GF-D8 (cell line): Measurements from ENCODE around the gene RFX2.
A peak's percentile ranks its signal among the peaks of the same experiment; 100 is the strongest.
"Not testable (repeated sequence)": the region's sequence is repeated elsewhere in the genome, so short reads cannot be mapped to it uniquely, and the experiment has no call there.

ENCODE experiments used
- DNase-seq: peaks from one replicate; lab custom pipeline; 2025; lab: John Stamatoyannopoulos, UW

Gene RFX2

DNA sequence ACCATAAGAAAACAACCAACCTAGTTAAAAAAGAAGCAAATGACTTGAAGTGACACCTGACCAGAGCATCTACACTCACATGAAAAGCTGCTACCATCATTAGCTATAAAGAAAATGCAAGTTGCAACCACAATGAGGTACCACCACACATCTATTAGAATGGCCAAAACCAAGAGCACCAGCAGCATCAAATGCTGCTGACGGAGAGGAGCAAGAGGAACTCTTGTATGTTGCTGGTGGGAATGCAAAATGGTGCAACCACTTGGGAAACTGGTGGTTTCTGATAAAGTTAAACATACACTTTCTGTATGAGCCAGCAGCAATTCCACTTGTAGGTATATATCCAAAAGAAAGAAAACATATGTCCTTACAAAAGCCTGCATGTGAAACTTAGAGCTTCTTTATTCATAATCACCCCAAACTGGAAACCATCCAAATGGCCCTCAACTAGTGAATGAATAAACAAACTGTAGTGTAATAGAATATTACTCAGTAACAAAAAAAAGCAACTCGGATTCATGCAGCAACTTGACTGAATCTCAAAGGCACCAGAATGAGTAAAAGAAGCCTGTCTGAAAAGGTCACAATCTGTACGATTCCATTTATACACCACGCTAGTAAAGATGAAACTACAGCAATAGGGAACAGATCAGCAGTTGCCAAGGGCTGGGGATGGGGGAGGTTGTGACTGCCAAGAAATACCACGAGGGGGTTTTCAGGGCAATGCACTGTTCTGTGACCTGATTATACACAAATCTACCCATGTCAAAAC lies 71.5 kb downstream of the RFX2 start:
- DNase-seq, result no peak

DNA sequence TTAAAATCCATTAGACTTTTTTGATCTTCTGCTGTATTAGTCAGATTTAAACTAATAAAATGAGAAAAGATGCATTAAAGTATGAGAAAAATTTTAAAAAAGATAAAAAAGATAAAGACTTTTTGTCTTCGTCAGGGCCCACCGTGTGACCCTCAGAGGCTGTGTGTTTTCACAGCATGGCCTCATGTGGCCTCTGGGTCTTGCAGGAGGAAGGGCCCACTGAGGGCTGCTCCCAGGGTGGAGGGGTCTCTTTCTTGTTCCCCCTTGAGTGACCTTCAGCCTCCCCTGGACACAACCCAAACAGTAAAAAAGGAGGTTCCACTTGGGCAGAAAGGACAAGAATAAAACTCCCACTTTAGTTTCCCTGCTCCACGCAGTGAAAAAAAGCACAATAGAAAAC lies 75.3 kb downstream of the RFX2 start:
- no peak for DNase-seq

DNA sequence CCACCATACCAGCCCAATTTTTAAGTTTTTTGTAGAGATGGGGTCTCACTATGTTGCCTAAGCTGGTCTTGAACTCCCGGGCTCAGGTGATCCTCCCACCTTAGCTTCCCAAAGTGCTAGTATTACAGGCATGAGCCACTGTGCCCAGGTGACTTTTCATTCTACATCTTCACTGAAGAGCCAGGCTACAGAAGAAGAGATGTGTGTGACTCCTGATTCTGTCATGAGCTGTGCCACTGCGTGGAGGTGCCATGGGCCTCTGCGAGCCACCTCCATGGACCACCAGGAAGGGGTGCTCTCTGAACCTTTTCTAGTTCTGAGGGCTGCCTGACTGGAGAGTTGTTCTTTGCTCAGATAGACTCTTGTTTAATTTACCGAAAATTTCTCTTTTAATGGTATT lies 75.8 kb downstream of the RFX2 start:
- no peak for DNase-seq

DNA sequence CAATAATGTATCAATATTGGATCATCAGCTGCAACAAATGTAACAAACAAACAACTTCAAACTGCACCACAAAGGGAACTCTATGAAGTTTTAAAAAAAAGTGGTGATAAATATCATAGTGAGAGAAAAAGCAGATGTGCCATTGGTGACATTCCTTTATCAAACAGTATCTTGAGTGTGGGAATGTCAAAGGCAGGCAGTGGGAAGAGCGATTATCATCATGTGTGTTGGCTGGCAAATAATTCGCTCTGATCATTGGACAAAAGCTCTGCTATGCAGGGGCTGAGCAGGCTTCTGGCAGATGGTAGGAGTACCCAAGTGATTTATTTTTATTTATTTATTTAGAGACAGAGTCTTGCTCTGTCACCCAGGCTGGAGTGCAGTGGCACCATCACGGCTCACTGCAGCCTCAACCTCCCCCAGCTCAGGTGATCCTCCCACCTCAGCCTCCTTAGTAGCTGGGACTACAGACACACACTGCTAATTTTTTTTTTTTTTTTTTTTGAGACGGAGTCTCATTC lies 76.5 kb downstream of the RFX2 start:
- no peak for DNase-seq

DNA sequence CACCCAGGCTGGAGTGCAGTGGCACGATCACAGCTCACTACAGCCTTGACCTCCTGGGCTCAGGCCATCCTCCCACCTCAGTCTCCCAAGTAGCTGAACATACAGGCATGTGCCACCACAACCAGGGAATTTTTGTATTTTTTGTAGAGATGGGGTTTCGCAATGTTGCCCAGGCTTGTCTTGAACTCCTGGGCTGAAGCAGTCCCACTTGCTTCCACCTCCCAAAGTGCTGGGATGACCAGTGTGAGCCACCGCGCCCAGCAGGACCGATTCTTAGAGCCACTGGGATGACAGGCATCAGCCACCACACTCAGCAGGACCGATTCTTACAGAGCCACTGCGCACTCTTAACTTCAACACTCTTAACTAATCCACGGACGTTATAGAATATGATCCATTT lies 77.5 kb downstream of the RFX2 start:
- no peak for DNase-seq

DNA sequence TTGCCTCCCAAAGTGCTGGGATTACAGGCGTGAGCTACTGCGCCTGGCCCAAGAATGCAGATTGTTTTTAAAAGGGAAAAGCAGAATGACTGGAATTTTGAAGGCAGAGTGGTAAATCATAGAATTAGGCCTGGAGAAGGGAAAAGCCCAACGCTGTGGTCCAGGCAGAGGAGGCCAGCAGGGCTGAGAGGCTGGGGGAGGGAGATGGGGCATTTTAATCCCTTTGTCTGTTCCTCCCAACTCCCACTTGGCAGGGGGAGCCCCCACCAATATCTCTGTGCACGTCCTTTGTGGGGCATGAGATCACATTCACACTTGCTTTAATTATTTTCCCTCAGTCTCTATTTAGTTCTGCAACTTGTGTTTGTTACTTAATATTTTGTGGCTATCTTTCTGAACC lies 77.9 kb downstream of the RFX2 start:
- DNase-seq, result no peak

DNA sequence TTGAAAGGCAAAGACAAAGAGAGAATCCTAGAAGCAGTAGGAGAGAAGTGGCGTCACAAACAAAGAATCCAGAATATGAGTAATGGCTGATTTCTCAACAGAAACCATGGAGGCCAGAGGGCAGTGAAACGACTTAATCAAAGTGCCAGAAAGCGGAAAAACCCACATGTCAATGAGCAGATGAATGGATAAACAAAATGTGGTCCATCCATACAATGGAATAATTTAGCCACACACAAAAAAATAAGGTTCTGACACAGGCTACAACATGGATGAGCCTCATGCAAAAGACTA lies 80.1 kb downstream of the RFX2 start:
- DNase-seq, result no peak

DNA sequence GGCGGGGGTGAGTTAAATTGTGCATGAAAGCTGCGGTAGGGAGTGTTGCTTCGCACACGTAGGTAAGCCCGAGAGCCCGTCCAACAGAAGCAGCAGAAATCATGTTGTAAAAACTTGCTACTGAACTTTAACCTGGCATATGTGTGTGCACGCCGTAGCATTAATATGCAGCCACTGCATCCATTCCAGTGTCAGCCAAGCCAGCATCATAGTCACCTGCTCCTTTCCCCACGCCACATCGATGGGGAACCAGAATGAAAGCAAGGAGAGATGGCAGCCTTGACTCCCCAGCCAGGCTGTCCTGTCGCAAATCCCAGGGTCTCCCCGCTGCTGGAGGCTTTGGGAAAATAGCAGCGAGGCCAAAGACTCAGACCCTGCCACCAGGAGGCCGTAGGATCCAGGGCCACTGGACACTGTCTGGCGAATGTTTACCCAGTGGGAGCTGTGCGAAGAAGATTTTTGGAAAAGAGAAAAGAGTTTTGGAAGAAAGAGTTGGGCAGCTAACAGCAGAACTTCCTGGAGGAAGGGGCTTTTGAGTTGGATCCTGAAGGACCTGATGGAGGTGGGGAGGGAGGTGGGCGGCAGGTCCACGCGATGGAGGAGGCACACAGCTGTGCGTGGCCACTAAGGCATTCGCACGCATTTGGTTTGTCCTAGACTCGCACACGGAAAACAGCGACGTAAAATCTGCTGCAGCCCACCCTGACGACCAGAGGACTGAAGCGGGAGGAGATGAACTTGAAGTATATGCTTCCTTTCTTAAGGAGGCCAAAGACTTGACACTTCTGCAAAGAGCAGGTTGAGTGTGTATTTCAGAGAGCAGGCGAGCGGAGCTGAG lies 83.7 kb downstream of the RFX2 start:
- no peak for DNase-seq

DNA sequence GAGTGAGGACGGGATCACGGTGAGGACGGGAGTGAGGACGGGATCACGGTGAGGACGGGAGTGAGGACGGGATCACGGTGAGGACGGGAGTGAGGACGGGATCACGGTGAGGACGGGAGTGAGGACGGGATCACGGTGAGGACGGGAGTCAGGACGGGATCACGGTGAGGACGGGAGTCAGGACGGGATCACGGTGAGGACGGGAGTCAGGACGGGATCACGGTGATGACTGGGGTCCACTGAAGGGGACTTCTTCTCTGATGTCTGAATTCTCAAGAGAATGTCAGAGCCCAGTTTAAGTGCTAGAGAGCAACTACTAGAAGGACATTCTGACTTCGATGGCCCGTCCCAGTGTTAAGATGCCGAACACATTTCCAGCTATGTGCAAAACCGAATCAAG lies 85.5 kb downstream of the RFX2 start:
- not testable (repeated sequence) for DNase-seq

DNA sequence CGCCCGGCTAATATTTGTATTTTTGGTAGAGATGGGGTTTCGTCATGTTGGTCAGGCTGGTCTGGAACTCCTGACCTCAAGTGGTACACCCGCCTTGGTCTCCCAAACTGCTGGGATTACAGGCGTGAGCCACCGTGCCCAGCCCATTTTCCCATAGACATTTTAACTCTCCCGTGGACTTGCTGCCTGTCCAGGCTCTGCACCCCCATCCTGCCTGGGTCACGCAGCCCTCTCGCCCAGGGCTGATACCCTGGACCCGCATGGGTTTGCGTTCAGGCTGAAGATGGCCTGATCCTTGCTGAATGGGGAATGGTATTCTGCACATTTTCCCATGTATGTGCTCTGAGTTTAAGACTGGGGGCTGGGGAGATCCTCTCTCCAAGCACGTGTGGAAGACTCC lies 86.4 kb downstream of the RFX2 start:
- DNase-seq, result no peak

DNA sequence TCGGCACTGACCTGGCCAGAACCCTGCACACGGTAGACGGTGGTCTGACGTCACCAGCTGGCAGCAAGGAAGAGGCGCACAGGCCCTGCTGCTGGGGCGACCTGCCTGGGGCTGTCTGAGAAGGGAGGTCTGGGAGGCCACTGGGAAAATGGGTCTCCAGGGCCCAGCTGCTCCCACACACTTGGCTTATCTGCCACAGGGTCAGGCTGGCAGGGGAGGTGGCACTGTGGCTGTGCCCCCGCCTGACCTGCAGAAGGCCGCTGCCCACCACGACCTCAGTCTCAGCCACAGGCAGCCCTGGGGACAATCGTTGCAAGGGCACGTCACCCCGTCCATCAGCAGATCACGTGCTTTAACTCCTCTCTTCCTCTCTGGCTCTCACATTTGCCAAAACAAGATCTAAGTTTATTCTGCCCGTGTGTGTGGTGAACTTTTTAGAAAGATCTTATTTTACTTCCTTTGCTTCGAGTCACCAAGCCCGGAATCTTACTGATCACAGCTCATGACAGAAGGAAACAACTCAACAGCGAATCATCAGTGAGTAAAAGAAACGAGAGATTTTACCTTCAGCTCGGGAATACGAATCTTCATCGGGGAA lies 87.1 kb downstream of the RFX2 start:
- no peak for DNase-seq

DNA sequence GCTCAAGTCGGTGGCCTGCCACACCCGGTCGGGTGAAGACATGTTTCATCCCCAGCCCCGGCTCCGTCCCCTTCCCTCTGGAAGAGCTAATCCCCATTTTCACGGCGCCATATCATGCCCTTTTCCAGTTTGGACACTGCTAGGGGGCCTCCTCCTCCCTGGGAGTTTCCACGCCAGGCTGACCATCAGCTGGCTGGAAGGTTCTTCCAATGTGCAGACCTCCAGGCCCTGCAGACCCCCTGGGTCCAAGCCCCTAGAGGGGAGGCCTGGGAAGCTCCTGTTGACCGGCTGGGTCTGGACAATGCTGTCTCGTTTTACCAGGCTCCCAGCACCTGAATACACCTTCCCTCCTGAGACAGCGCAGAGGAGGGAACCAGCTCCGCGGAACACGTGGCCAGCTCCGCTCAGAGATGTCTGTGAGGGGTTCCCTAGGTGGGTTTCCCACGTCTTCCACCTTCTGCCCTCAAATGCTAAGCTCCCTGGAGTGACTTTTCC lies 87.7 kb downstream of the RFX2 start:
- DNase-seq, result no peak

DNA sequence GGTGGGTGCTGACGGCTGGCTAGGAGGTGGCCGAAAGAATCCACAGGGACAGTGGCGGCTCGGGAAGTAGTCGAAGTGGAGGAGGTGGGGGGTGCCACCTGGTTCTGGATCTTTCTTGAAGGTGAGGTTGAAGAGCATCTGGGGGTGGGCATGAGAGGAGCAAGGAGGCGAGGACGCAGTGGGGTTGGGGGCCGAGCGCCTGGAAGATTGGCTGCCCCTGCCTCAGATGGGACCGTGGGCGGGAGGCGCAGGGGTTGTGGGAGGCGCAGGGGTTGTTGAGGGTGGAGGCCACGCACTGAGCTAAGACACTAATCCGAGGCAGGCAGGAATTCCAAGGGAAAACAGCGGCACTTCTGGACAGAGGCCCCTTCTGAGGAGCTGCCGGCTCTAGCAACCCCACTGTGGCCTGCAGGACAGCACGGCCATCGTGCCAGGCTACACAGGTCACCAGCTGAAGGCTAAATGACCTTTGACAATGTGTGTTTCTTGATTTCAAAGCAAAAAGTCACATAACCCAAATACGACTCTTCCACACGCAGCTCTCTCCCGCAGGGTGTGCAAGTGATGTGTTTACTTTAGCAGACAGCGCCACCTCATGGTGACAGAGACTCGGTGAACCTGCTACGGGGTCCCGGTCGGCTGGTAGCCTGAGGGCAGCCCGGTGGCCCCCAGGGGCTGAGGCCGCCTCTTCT lies 88.3 kb downstream of the RFX2 start:
- peak; percentile 8 for DNase-seq

DNA sequence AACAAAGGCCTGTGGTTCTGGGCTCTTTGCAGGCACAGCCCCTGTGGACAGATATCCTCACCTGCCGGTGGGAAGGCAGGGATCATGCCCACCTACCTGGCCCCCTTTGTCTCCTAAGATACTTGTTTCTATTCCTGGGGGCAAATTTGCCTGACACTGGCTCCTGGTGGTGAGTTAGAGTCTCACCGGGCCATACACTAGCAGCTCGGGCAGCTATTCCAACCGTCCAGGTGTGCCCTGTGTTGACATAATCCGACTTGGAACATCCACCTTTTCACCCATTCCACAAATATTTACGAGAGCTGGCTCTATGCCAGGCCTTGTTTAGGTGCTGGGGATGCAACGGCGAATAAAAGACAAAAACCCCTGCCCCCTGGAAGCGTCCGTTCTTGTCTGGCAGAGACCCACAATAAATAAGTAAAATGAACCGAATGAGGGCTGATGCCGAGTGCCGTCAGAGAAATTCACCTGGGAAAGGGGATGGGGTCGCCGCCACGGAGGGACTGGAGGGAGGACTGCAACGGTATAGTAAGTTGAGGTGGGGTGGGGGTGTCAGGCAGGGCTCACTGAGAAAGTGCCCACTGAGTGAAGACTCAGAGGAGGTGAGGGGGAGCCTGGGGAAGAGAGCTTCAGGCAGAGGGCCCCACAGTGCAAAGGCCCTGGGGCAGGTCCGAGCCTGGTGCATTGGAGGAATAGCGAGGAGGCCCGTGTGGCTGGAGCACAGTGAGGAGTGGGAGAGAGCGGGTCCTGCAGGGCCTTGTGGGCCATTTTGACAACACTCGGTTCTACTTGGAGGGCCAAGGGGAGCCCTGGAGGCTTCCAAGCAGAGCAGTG lies 89.1 kb downstream of the RFX2 start:
- DNase-seq, result no peak

DNA sequence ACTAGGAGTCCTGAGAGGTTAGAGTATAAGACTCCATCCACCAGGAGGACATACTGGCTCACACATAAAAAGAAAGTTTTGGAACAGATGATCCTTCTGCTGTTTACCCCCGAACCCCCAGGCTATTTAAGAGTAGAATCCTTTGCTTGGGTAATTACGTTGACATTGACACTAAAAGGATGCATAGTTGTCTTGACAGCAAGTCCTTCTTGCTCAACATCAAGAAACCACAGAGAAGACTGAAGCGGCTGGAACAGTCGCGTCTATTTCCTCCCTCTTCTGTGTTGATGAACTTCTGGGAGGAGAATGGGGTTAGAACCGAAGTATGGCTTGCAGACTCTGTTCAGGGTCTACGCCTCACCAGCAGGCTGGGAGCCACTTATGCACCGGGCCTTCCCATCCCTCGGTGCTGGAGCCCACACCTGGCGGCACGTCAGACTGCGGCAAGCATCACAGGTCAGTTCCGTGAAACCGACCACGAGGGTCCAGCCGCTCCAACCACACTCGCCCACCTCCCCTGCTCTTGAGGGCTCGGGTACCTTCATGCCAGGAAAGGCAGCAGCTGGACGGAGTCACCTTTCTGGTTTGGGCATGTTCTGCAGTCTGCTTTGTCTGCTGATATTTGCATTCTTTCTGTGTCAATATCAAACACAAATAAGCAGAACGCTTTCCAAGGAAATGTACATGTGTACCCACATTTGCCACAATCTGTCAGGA lies 90.0 kb downstream of the RFX2 start:
- peak; percentile 13 for DNase-seq

DNA sequence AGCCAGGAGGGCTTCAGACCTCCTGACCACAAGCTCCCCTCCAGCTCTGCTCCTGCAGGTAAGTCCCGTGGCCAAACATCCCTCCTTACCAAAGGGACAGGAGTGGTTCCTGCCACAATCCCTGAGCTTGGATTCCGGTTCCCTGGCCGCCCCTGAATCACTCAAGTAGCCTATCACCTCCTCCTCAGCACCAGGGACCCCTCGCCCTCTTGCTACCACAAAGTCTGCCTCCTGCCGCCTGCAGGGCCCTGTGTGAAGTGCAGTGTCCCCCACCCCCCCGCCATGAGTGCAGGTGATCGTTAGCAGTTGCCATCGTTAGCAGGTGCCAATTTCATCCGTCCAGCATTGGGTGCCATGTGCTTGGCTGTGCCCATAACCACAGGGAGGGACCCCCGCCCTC lies 91.5 kb downstream of the RFX2 start:
- no peak for DNase-seq

DNA sequence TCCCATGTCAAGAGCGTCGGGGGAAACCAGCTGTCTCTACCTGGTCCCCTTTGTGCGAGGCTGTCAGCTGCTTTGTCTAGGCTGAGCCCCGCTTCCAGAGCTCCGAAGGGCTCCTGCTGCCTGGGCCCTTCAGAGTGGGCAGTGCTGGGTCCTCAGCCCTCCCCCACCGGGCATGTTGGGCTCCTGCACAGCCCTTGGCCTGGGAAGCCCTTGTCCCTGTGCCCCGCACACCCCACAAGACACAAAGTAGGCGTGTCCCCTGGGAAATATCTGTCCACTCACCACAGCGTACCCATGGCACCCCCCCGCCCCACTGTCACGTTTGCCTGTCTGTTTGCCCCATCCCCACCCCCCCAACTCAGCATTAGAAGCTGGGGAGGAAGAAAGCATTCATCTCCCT lies 92.7 kb downstream of the RFX2 start:
- no peak for DNase-seq

DNA sequence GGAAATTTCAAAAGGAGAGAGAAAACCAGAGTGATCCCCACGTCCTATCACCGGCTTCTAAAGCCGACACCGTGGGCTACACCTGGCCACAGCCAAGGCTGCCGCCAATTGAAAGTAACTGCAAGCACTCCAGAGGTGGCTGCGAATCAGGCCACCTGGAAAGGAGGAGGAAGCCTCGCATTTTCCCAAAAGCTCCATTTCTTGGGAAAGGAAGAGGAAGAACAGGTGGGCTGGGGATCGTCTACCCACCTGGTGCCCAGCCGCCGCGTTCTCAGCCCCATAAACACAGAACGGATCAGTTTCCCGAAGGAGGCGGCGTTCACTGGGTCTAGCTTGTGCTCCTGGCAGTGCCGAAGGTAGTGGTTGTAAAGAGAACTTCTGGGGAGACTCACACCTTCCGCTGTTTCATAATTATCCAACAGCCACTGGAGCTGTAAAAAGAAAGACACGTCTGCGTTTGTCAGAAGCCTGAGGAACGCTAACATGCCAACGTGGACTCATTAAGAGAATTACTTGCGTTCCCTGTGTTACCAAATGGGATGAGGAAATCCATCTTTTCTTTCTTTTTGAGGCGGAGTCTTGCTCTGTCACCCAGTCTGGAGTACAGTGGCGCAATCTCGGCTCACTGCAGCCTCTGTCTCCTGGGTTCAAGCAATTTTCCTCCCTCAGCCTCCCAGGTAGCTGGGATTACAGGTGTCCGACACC lies 94.3 kb downstream of the RFX2 start:
- no peak for DNase-seq

DNA sequence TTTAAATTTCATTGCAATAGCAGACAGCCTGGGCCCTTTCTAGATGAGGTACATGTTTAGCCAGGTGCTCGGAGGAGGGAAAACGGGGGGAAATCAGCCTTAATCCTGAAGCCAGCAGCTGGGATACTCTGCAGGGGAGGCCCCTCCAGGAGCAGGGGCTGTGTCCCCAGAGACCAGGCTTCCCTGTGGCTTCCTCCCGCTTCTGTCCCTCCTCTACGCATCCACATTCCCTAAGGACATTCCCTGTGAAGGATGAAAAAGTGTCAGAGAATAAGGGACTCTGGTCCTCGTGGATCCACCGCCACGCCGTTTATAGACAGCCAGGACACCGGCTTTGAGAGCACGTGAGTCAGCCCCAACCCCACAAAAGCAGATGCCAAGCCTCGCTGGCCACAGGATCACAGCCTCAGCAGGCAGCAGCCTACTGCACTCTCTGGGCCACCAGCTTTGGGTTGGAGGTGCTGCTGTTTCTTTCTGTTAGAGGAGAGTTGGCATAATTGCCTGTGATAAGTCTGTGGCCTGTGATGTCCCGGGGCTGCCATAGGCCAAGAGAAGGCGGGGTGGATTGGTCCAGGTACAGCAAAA lies 95.7 kb downstream of the RFX2 start:
- no peak for DNase-seq
